ENCODE measurements around the gene HS3ST4. TPM values are rescaled to one million over a fixed set of nuclear protein-coding genes. Genes with fewer than 3 reads are reported as not detected.

Gene HS3ST4
- total RNA-seq, 1 experiment from 2014 or later, result not detected

- Histone ChIP-seq H3K4me1 (ENCODE audit: control insufficient read depth, insufficient read depth, low read length) (no peaks in the 10 kb centered on the region), H3K27ac (ENCODE audit: low read length) (no peak overlapping the region), H3K9me3 (ENCODE audit: control insufficient read depth, insufficient read depth, low read depth, low read length) (no peaks in the 10 kb centered on the region), H3K36me3 (ENCODE audit: control insufficient read depth, insufficient read depth, low read length) (no peaks in the 10 kb centered on the region), H3K27me3 (ENCODE audit: control insufficient read depth, insufficient read depth, low read length) (no peaks in the 10 kb centered on the region), H3K4me3 (ENCODE audit: low read depth in 2 of 2, low read length in 2 of 2) (no peak overlapping the region)
- no peak for ATAC-seq
- no peak for DNase-seq (ENCODE audit: low read depth, low spot score)
- CTCF ChIA-PET, result no interaction called here
- intact Hi-C loops (cut with micrococcal nuclease; ENCODE audit: unreplicated experiment), result no loop called here
- in situ Hi-C loops (cut with HindIII; ENCODE audit: low pct_unique_long_range_greater_than_20kb, low sequenced_read_pairs), result no loop called here
- TF ChIP-seq POLR2AphosphoS5 (IDR thresholded peaks at IDR 0.05; ENCODE audit: low read depth, low read length), result no peak
- TF ChIP-seq CTCF (IDR thresholded peaks at IDR 0.05), result no peak
- TF ChIP-seq SIN3A (IDR thresholded peaks at IDR 0.05; ENCODE audit: borderline replicate concordance, insufficient read depth, low read depth, low read length), result no peak
- TF ChIP-seq REST (IDR thresholded peaks at IDR 0.05; ENCODE audit: insufficient read depth in 1 of 2, low read depth in 2 of 2, low read length in 1 of 2), result no peak
- TF ChIP-seq TCF7L2 (IDR thresholded peaks at IDR 0.05; ENCODE audit: low read depth, low read length), result no peak
- BruUV-seq (replicated peaks), result no TSS peak
- POLR2A ChIA-PET, result no interaction called here
Measured at GRCh38 chr16:26128296-26128695, 436.5 kb downstream of the HS3ST4 start.

- no peak overlapping the region for H3K4me3 ChIP-seq (ENCODE audit: low read depth in 2 of 2, low read length in 2 of 2)
- intact Hi-C loops (cut with micrococcal nuclease; ENCODE audit: unreplicated experiment) (no loop called here), in situ Hi-C loops (cut with HindIII; ENCODE audit: low pct_unique_long_range_greater_than_20kb, low sequenced_read_pairs) (no loop called here)
- ATAC-seq (no peak), DNase-seq (ENCODE audit: low read depth, low spot score) (no peak)
- H3K4me1 ChIP-seq (ENCODE audit: control insufficient read depth, insufficient read depth, low read length), result no peaks in the 10 kb centered on the region
- H3K27ac ChIP-seq (ENCODE audit: low read length), result no peak overlapping the region
- no peaks in the 10 kb centered on the region for H3K9me3 ChIP-seq (ENCODE audit: control insufficient read depth, insufficient read depth, low read depth, low read length)
- TF ChIP-seq TCF7L2 (IDR thresholded peaks at IDR 0.05; ENCODE audit: low read depth, low read length) (no peak), REST (IDR thresholded peaks at IDR 0.05; ENCODE audit: insufficient read depth in 1 of 2, low read depth in 2 of 2, low read length in 1 of 2) (no peak), SIN3A (IDR thresholded peaks at IDR 0.05; ENCODE audit: borderline replicate concordance, insufficient read depth, low read depth, low read length) (no peak), POLR2AphosphoS5 (IDR thresholded peaks at IDR 0.05; ENCODE audit: low read depth, low read length) (no peak), CTCF (IDR thresholded peaks at IDR 0.05) (no peak)
- ChIA-PET CTCF (no interaction called here), POLR2A (no interaction called here)
- H3K36me3 ChIP-seq (ENCODE audit: control insufficient read depth, insufficient read depth, low read length), result no peaks in the 10 kb centered on the region
- no TSS peak for BruUV-seq (replicated peaks)
- no peaks in the 10 kb centered on the region for H3K27me3 ChIP-seq (ENCODE audit: control insufficient read depth, insufficient read depth, low read length)
Measured at GRCh38 chr16:26129997-26130396, 438.2 kb downstream of the HS3ST4 start.

Measured in Panc1 (cell line).